NCI-H1694 (cell line): ENCODE measurements around the gene FANCI.
"Not testable (repeated sequence)": the region's sequence is repeated elsewhere in the genome, so short reads cannot be mapped to it uniquely, and the experiment has no call there.

Source experiments
- DNase-seq: peaks from one replicate; lab custom pipeline; 2025; lab: John Stamatoyannopoulos, UW

FANCI gene

GRCh38 chr15:89225588-89225987 lies 18.2 kb upstream of the FANCI start:
- no peak for DNase-seq

- DNase-seq: no peak
These were observed 17.2 kb upstream of the FANCI start for GRCh38 chr15:89226359-89227221.

GRCh38 chr15:89227425-89227824 lies 16.4 kb upstream of the FANCI start:
- no peak for DNase-seq

GRCh38 chr15:89230277-89230676 lies 13.5 kb upstream of the FANCI start:
- no peak for DNase-seq

- no peak for DNase-seq
These were observed 11.9 kb upstream of the FANCI start for GRCh38 chr15:89231832-89232231.

- DNase-seq: not testable (repeated sequence)
These were observed 3.6 kb upstream of the FANCI start for GRCh38 chr15:89239883-89240810.

GRCh38 chr15:89243046-89243690 lies 611 bp upstream of the FANCI start:
- DNase-seq: no peak

GRCh38 chr15:89244574-89244903 lies 760 bp downstream of the FANCI start:
- DNase-seq: no peak

GRCh38 chr15:89247446-89247845 lies 3.7 kb downstream of the FANCI start:
- DNase-seq: no peak

- no peak for DNase-seq
These were observed 4.8 kb downstream of the FANCI start for GRCh38 chr15:89248584-89248983.

GRCh38 chr15:89250142-89250541 lies 6.4 kb downstream of the FANCI start:
- not testable (repeated sequence) for DNase-seq

- DNase-seq: not testable (repeated sequence)
These were observed 33.5 kb downstream of the FANCI start for GRCh38 chr15:89277281-89277680.

GRCh38 chr15:89278307-89278706 lies 34.5 kb downstream of the FANCI start:
- DNase-seq: no peak

- DNase-seq: no peak
These were observed 38.9 kb downstream of the FANCI start for GRCh38 chr15:89282631-89283030.

- no peak for DNase-seq
These were observed 39.4 kb downstream of the FANCI start for GRCh38 chr15:89283201-89283600.

GRCh38 chr15:89291934-89292438 lies 48.2 kb downstream of the FANCI start:
- DNase-seq: no peak

GRCh38 chr15:89293012-89293411 lies 49.2 kb downstream of the FANCI start:
- no peak for DNase-seq

GRCh38 chr15:89299896-89300295 lies 56.1 kb downstream of the FANCI start:
- no peak for DNase-seq

GRCh38 chr15:89301304-89302089 lies 57.7 kb downstream of the FANCI start:
- no peak for DNase-seq

- no peak for DNase-seq
These were observed 60.2 kb downstream of the FANCI start for GRCh38 chr15:89303986-89304385.

GRCh38 chr15:89305395-89305794 lies 61.6 kb downstream of the FANCI start:
- no peak for DNase-seq
